8988T (cell line): ENCODE data around the gene MACROD1.

Experiments
- DNase-seq: peaks from one replicate; pipeline ENCODE4 v3.0.0; 2011

MACROD1 gene

GRCh38 chr11:64008914-64009633 lies 156.8 kb downstream of the MACROD1 start:
- peak; percentile 47 for DNase-seq

- no peak for DNase-seq
Observed at GRCh38 chr11:64008283-64008913, 157.5 kb downstream of the MACROD1 start.

GRCh38 chr11:64007629-64008282 lies 158.2 kb downstream of the MACROD1 start:
- no peak for DNase-seq

GRCh38 chr11:64007160-64007628 lies 158.7 kb downstream of the MACROD1 start:
- peak; percentile 98 for DNase-seq

GRCh38 chr11:64006398-64006797 lies 159.5 kb downstream of the MACROD1 start:
- DNase-seq = peak; percentile 55

- peak; percentile 33 for DNase-seq
Observed at GRCh38 chr11:64005691-64006090, 160.2 kb downstream of the MACROD1 start.

GRCh38 chr11:64004590-64004984 lies 161.3 kb downstream of the MACROD1 start:
- DNase-seq = peak; percentile 44

GRCh38 chr11:64003807-64004589 lies 161.9 kb downstream of the MACROD1 start:
- peak; percentile 54 for DNase-seq

- peak; percentile 66 for DNase-seq
Observed at GRCh38 chr11:64001484-64002420, 164.2 kb downstream of the MACROD1 start.

GRCh38 chr11:64000740-64001483 lies 165.0 kb downstream of the MACROD1 start:
- DNase-seq = no peak

GRCh38 chr11:64000026-64000739 lies 165.7 kb downstream of the MACROD1 start:
- no peak for DNase-seq

- peak; percentile 89 for DNase-seq
Observed at GRCh38 chr11:63999349-64000025, 166.4 kb downstream of the MACROD1 start.

- peak; percentile 75 for DNase-seq
Observed at GRCh38 chr11:63998558-63999348, 167.2 kb downstream of the MACROD1 start.

- peak; percentile 66 for DNase-seq
Observed at GRCh38 chr11:63997801-63998337, 168.0 kb downstream of the MACROD1 start.

GRCh38 chr11:63997104-63997700 lies 168.7 kb downstream of the MACROD1 start:
- DNase-seq = no peak

- DNase-seq = peak; percentile 66
Observed at GRCh38 chr11:63996512-63996911, 169.4 kb downstream of the MACROD1 start.

- DNase-seq = no peak
Observed at GRCh38 chr11:63993993-63994392, 171.9 kb downstream of the MACROD1 start.

GRCh38 chr11:63993100-63993499 lies 172.8 kb downstream of the MACROD1 start:
- DNase-seq = no peak
